A204.1 (cell line): ENCODE measurements around the gene NDUFS1.
"Not testable (repeated sequence)": the region's sequence is repeated elsewhere in the genome, so short reads cannot be mapped to it uniquely, and the experiment has no call there.

Experiments used
- FAIRE-seq: peaks from 2 replicates; lab custom pipeline; 2012; peaks lifted over from hg19 to GRCh38; lab: Jason Lieb, UNC

The NDUFS1 gene

GRCh38 chr2:206159346-206160124 lies at the start of gene NDUFS1, which contains the start of gene EEF1B2:
Gene NDUFS1, minus strand, starts transcription at chr2:206159444. Its CDS starts 5,766 bp downstream, at chr2:206153678.
Gene EEF1B2, plus strand, starts transcription at chr2:206159895. Its CDS starts 85 bp downstream, at chr2:206159980.
- FAIRE-seq, result peak; percentile 98

- FAIRE-seq, result no peak
Observed at GRCh38 chr2:206208900-206209299, 49.7 kb upstream of the NDUFS1 start.

- FAIRE-seq, result not testable (repeated sequence)
Observed at GRCh38 chr2:206207316-206207715, 48.1 kb upstream of the NDUFS1 start.

GRCh38 chr2:206204710-206205109 lies 45.5 kb upstream of the NDUFS1 start:
- no peak for FAIRE-seq

- FAIRE-seq, result no peak
Observed at GRCh38 chr2:206203331-206203730, 44.1 kb upstream of the NDUFS1 start.

- no peak for FAIRE-seq
Observed at GRCh38 chr2:206202446-206202845, 43.2 kb upstream of the NDUFS1 start.

- no peak for FAIRE-seq
Observed at GRCh38 chr2:206201075-206201848, 42.0 kb upstream of the NDUFS1 start.

- FAIRE-seq, result no peak
Observed at GRCh38 chr2:206198677-206199076, 39.4 kb upstream of the NDUFS1 start.

GRCh38 chr2:206193671-206194357 lies 34.6 kb upstream of the NDUFS1 start:
- no peak for FAIRE-seq

- peak; percentile 69 for FAIRE-seq
Observed at GRCh38 chr2:206192157-206192556, 32.9 kb upstream of the NDUFS1 start.

- FAIRE-seq, result no peak
Observed at GRCh38 chr2:206190689-206191088, 31.4 kb upstream of the NDUFS1 start.

GRCh38 chr2:206190111-206190510 lies 30.9 kb upstream of the NDUFS1 start:
- no peak for FAIRE-seq

- no peak for FAIRE-seq
Observed at GRCh38 chr2:206189691-206190090, 30.4 kb upstream of the NDUFS1 start.

GRCh38 chr2:206181526-206181925 lies 22.3 kb upstream of the NDUFS1 start:
- not testable (repeated sequence) for FAIRE-seq

- no peak for FAIRE-seq
Observed at GRCh38 chr2:206176901-206177300, 17.7 kb upstream of the NDUFS1 start.

- FAIRE-seq, result no peak
Observed at GRCh38 chr2:206176121-206176520, 16.9 kb upstream of the NDUFS1 start.

- no peak for FAIRE-seq
Observed at GRCh38 chr2:206173147-206173546, 13.9 kb upstream of the NDUFS1 start.

GRCh38 chr2:206171624-206172397 lies 12.6 kb upstream of the NDUFS1 start:
- FAIRE-seq, result not testable (repeated sequence)

- FAIRE-seq, result not testable (repeated sequence)
Observed at GRCh38 chr2:206168230-206168629, 9.0 kb upstream of the NDUFS1 start.

GRCh38 chr2:206164261-206164862 lies 5.1 kb upstream of the NDUFS1 start:
- peak; percentile 96 for FAIRE-seq

GRCh38 chr2:206163251-206163880 lies 4.1 kb upstream of the NDUFS1 start:
- no peak for FAIRE-seq
